C4-2B (cell line): ENCODE results near the gene LARP6.
"Not testable (repeated sequence)": the region's sequence is repeated elsewhere in the genome, so short reads cannot be mapped to it uniquely, and the experiment has no call there.

Experiments
- H3K27ac ChIP-seq: fragments of 450-650 bp; 2 replicates; pipeline ENCODE4 v1.5.1; 2017
- CTCF ChIP-seq: fragments of 450-650 bp; conservative IDR thresholded peaks from 2 replicates; pipeline ENCODE4 v1.5.1; 2017; ENCODE audit warnings: mild to moderate bottlenecking
- ZFX ChIP-seq: fragments of 450-650 bp; IDR thresholded peaks from 2 replicates; pipeline ENCODE4 v1.6.1; 2017

LARP6 gene

DNA sequence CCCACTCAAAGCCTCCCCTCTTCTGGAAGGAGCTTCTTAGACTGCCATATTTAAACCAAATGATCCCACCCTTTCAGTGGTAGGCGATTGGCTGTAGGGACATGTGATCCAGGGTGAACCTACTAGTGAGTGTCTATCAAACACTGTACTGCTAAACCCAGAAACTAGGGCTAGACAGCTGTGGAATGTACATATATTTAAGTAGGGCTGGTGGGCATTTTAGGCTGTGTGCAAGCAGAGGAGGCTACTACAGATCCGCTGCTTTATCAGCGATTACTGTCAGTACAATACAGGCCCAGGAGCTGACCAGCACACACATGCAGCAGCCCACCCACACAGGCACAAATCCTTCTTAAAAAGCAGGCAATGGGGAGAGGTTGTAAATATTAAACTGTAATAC is 15.4 kb upstream of the LARP6 start:
- TF ChIP-seq CTCF (no peak), ZFX (no peak)
- H3K27ac ChIP-seq: no peak overlapping the region

DNA sequence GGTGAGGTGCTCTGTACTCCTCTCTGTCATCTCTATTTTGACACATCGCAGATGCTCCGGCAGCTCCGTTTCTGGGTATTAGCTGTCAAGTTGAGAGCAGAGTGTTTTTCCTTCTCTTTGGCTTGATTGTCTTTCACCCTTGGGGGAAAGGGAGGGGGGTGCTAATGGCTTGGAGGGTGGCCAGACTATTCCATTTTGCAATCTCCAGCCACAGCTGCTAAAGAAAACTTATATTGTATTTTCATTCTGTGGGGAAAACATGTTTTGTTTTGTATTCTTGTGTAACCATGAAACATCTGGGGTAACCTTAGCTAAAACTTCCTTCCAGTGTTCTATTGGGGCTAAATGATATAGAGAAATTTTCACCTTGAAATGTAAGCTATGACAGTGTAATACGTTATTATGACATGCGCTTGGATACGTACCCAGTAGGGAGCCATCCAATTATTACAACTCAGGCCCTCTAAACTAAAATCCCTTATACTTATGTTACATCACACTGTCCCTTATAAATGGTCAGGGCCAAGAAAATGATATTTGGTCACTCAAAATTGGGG is 14.0 kb upstream of the LARP6 start:
- H3K27ac ChIP-seq: no peak overlapping the region
- TF ChIP-seq ZFX (no peak), CTCF (no peak)

DNA sequence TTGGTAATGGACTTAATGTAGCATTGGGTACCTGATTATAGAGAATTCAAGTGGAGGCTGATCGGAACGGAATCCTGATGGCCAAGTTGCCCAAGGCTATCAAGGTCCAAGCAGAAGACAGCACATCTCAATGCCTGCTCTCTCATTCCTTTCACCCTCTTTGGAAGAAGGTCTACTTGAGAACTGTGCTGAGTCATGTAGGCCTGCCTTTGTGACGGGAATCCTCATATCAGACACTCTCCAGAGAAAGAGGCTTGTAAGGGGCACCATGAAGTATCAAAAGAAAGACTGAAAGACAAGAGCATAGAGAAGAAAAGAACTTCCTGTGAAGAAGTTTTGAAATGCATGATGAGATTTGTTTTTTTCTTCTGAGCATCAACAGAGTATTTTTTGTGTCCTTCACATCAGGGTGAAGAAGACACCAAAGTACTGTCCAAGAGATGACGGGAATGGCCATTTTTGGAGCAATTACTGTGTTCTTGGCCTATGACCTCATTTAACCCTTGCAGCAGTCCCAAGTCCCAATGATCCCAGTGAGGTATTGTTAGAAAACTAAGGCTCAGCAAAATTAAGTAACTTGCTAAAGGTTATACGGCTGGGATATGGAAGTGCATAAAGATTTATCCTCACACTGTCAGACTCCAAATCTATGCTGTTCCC is 13.2 kb upstream of the LARP6 start:
- TF ChIP-seq ZFX: no peak
- no peak for TF ChIP-seq CTCF
- H3K27ac ChIP-seq: no peak overlapping the region

- no peak overlapping the region for H3K27ac ChIP-seq
- no peak for TF ChIP-seq CTCF
- no peak for TF ChIP-seq ZFX
Observed at GRCh38 chr15:70863450-70864218, 9.7 kb upstream of the LARP6 start.

- TF ChIP-seq CTCF: no peak
- no peak for TF ChIP-seq ZFX
Observed at GRCh38 chr15:70859998-70860397, 6.0 kb upstream of the LARP6 start.

DNA sequence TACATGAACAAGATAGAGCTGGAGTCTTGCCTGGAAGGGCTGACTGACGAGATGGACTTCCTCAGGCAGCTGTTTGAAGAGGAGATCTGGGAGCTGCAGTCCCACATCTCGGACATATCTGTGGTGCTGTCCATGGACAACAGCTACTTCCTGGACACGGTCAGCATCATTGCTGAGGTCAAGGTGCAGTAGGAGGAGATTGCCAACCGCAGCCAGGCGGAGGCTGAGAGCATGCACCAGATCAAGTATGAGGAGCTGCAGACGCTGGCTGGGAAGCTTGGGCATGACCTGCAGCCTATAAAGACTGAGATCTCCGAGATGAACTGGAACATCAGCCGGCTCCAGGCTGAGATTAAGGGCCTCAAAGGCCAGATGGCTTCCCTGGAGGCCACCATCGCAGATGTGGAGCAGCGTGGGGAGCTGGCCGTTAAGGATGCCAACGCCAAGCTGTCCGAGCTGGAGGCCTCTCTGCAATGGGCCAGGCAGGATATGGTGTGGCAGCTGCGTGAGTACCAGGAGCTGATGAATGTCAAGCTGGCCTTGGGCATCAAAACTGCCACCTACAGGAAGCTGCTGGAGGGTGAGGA is 5.5 kb upstream of the LARP6 start:
- H3K27ac ChIP-seq: no peak overlapping the region
- TF ChIP-seq CTCF: no peak
- no peak for TF ChIP-seq ZFX

More at GRCh38 chr15:70859998-70860397, 6.0 kb upstream of the LARP6 start:
- H3K27ac ChIP-seq: no peak overlapping the region

DNA sequence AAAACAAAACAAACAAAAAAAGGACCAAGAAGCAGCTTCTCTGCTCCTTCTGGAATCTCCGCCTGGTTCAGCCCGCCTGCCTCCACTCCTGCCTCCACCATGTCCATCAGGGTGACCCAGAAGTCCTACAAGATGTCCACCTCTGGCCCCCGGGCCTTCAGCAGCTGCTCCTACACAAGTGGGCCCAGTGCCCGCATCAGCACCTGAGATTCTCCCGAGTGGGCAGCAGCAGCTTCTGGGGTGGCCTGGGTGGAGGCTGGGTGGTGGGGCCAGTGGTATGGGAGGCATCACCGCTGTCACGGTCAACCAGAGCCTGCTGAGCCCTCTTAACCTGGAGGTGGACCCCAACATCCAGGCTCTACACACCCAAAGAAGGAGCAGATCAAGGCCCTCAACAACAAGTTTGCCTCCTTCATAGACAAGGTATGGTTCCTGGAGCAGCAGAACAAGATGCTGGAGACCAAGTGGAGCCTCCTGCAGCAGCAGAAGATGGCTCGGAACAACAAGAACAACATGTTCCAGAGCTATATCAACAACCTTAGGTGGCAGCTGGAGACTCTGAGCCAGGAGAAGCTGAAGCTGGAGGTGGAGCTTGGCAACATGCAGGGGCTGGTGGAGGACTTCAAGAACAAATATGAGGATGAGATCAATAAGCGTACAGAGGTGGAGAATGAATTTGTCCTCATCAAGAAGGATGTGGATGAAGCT is 4.8 kb upstream of the LARP6 start:
- not testable (repeated sequence) for H3K27ac ChIP-seq
